ENCODE measurements around the gene ATIC. TPM values are rescaled to one million over a fixed set of nuclear protein-coding genes. Genes with fewer than 3 reads are reported as not detected.

ATIC gene
- total and polyA plus RNA-seq, 2 of the 8 experiments (the other 6 are each of a cell fraction or from before 2014, with no cell fraction given): 139 to 319 TPM

- Histone ChIP-seq H2BK120ac (replicated peaks; ENCODE audit: low read depth, low read length) (no peak overlapping the region), H3K27ac (ENCODE audit: low read depth, low read length) (no peak overlapping the region), H2BK12ac (ENCODE audit: low read depth, low read length) (no peak overlapping the region), H2BK15ac (ENCODE audit: low read length) (no peak overlapping the region), H4K5ac (ENCODE audit: insufficient read length, low read depth, low read length) (no peak overlapping the region), H3K79me1 (ENCODE audit: low read depth, low read length) (no peaks in the 10 kb centered on the region), H4K91ac (replicated peaks; ENCODE audit: insufficient read length, low read length) (no peak overlapping the region), H3K56ac (replicated peaks; ENCODE audit: insufficient read length, low read depth, low read length) (no peak overlapping the region), H3K79me2 (ENCODE audit: control insufficient read depth in 1 of 2, insufficient read depth in 2 of 2, low read length in 2 of 2) (no peaks in the 10 kb centered on the region), H3K23me2 (ENCODE audit: low read depth, low read length) (no peaks in the 10 kb centered on the region), H3K14ac (ENCODE audit: insufficient read length) (no peak overlapping the region), H3K23ac (ENCODE audit: insufficient read length) (no peak overlapping the region), H2AK5ac (ENCODE audit: low read depth, low read length) (no peak overlapping the region), H4K20me1 (replicated peaks in 1 of 2; ENCODE audit: control insufficient read depth in 1 of 2, insufficient read depth in 2 of 2, low read length in 2 of 2) (peaks cover 0 to 2% of the 10 kb centered on the region in 2 experiments), H3K4me3 (ENCODE audit: extremely low read depth in 1 of 4, insufficient read depth in 2 of 4, low read depth in 3 of 4, low read length in 4 of 4) (no peak overlapping the region), H3K4ac (replicated peaks; ENCODE audit: insufficient read length, low read depth, low read length) (no peak overlapping the region), H3K9ac (replicated peaks in 1 of 4; ENCODE audit: extremely low read depth in 1 of 4, low read depth in 3 of 4, low read length in 3 of 4) (no peak overlapping the region), H3K36me3 (ENCODE audit: control insufficient read depth in 2 of 4, insufficient read depth in 4 of 4, low read length in 3 of 4) (peaks cover 2 to 23% (median 14%) of the 10 kb centered on the region in 4 experiments; a peak in 6 of 8 replicates), H2BK20ac (ENCODE audit: low read length) (no peak overlapping the region), H4K8ac (ENCODE audit: extremely low read depth, insufficient read depth, low read length) (no peak overlapping the region), H2BK5ac (ENCODE audit: low read depth, low read length) (no peak overlapping the region), H3K18ac (ENCODE audit: extremely low read depth, low read length) (no peak overlapping the region), H3K9me3 (ENCODE audit: insufficient read depth in 2 of 2, low read depth in 1 of 2, low read length in 1 of 2) (no peaks in the 10 kb centered on the region), H3K4me1 (replicated peaks in 1 of 4; ENCODE audit: control insufficient read depth in 3 of 4, insufficient read depth in 4 of 4, low read length in 3 of 4) (no peaks in the 10 kb centered on the region), H3K27me3 (replicated peaks in 1 of 4; ENCODE audit: control insufficient read depth in 3 of 4, extremely low read depth in 1 of 4, insufficient read depth in 3 of 4, low read length in 3 of 4) (no peaks in the 10 kb centered on the region), H3K4me2 (ENCODE audit: insufficient read depth in 1 of 2, low read depth in 2 of 2, low read length in 2 of 2) (no peak overlapping the region), H2AFZ (ENCODE audit: low read length) (no peak overlapping the region)
- CTCF ChIA-PET (ENCODE audit: partially characterized antibody): no interaction called here
- 94% methylated on average over 6 of the region's 6 CpGs; no CpG with 5 or more reads in 1 of the 2 experiments for WGBS, 2 experiments (ENCODE audit: extremely low coverage in 1 of 2, insufficient coverage in 1 of 2, insufficient read length in 1 of 2, insufficient replicate concordance in 2 of 2, low coverage in 1 of 2, low lambda C conversion rate in 2 of 2, missing lambda C conversion rate in 1 of 2)
- DNase-seq (ENCODE audit: low read depth in 1 of 2, low spot score in 2 of 2): no peak
- POLR2A ChIA-PET (ENCODE audit: partially characterized antibody): no interaction called here
- no peak for FAIRE-seq
- no peak for TF ChIP-seq CHD2 (IDR thresholded peaks at IDR 0.05; ENCODE audit: low read length)
- no peak for TF ChIP-seq CTCF (IDR thresholded peaks at IDR 0.05; ENCODE audit: control extremely low read depth in 1 of 3, insufficient read depth in 1 of 3, low read depth in 1 of 3, low read length in 3 of 3)
- TF ChIP-seq SIRT6 (IDR thresholded peaks at IDR 0.05; ENCODE audit: low read length): no peak
- TF ChIP-seq SP1 (IDR thresholded peaks at IDR 0.05; ENCODE audit: low read depth, low read length): no peak
- TF ChIP-seq TAF7 (optimal IDR thresholded peaks at IDR 0.05; ENCODE audit: borderline replicate concordance, low read depth, low read length): no peak
- TF ChIP-seq ATF2 (IDR thresholded peaks at IDR 0.05; ENCODE audit: low read length): no peak
- no peak for TF ChIP-seq CEBPB (IDR thresholded peaks at IDR 0.05; ENCODE audit: low read depth, low read length)
- no peak for TF ChIP-seq SRF (IDR thresholded peaks at IDR 0.05; ENCODE audit: low read depth, low read length)
- no peak for TF ChIP-seq ZNF274 (IDR thresholded peaks at IDR 0.05; ENCODE audit: borderline replicate concordance, extremely low read depth, low read length)
- TF ChIP-seq RBBP5 (IDR thresholded peaks at IDR 0.05; ENCODE audit: borderline replicate concordance, low read depth, low read length): no peak
Observed at GRCh38 chr2:215379948-215380347, 68.1 kb downstream of the ATIC start.
